HG03521 (cell line): ENCODE measurements around the gene OR2F2.

Experiments used
- ATAC-seq: cut with Tn5 transposase; IDR thresholded peaks from one replicate; pipeline ENCODE4 v1.9.1; 2021; ENCODE audit warnings: mild to moderate bottlenecking, moderate library complexity; ENCODE audit not compliant: unreplicated experiment

The OR2F2 gene

DNA sequence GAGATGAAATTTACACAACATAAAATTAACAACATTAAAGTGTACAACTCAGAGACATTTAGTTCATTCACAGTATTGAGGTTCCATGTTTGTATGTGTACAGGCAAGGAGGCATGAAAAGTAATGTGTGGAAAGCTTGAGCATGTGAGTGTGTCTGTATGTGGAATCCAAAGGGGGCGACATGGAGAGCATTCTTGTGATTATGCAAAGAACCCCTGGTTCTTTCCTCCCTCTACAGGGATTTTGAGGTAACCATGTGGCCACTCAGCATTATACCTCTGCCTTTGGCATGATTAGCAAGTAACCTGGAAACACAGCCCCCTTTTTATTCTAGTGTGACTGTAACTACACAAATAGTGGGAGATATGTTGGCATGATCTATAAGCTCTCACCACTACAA, 40.6 kb downstream of the OR2F2 start:
- ATAC-seq = no peak

DNA sequence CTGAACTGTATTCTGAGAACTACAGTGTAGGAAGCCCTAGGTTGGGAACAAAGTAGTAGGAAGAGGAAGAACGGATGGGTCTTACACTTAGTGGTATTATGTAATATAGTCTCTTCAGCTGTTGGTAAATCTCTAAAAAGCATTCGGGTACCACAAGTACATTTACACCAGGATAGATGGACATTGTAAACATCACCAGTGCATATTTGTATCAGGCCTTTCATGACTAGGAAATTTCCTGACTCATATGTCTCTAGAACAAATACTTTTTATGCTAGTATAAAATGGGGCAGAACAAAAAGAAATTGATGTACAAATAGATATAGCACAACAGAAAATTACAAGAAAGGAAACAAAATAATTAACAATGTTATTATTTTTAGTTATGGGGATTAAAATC, 43.6 kb downstream of the OR2F2 start:
- no peak for ATAC-seq

DNA sequence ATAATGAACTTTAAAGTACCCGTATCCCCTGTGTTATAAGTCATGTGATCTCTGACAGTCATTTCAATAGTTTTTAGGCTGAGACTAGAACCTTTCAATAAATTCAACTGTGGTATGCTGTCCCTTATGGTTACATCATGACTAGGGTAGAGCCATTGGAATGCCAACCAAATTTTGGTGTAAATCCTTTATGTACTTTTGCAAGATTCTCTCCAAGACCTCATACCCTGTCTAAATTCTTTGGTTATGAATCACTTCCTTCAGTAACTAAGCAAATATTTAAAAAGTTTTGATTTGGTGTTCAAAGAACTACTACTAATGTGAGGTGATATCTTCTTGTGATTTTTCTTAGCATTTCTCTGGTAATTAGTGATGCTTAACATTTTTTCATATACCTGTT, 44.3 kb downstream of the OR2F2 start:
- no peak for ATAC-seq

DNA sequence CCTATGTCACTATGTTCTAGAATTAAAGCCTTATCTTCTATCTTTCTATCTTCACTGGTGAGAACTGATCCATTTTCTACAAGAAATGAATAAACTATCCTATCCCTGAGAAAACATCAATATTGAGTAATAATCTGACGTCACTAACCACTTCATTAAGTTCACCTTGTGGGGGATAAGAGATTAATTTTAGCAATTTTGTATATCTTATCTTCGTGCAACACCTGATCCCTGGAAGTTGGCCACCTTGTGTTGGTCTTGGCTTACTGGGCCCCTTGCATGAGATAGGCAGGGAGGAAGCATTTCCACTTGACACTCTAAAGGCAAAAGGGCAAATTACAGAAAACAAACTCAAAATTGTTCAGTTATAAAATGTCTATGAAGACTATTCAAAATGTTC, 45.0 kb downstream of the OR2F2 start:
- no peak for ATAC-seq

DNA sequence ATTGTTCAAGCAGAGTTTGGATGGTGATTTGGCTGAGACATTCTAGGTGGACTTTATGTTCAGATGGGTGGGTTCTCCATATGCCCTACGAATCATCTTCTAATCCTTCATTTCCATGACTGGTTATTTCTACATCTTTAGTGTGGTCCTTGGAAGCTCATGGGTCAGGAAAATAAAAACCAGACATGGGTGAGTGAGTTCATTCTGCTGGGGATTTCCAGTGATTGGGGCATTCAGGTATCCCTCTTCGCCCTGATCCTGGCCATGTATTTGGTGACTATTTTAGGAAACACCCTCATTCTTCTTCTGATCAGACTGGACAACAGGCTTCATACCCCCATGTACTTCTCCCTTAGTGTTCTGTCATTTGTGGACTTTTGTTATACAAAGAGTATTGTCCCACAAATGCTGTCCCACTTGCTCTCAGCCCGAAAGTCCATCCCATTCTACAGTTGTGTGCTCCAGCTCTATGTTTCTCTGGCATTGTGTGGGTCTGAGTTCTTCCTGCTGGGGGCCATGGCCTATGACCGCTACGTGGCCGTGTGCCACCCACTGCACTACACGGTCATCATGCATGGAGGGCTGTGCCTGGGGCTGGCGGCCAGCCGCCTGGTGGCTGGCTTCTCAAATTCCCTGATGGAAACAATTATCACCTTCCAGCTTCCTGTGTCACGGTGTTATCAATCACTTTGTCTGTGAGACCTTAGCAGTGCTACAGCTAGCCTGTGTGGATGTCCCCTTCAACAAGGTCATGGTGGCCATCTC, 45.9 kb downstream of the OR2F2 start:
- ATAC-seq = no peak

DNA sequence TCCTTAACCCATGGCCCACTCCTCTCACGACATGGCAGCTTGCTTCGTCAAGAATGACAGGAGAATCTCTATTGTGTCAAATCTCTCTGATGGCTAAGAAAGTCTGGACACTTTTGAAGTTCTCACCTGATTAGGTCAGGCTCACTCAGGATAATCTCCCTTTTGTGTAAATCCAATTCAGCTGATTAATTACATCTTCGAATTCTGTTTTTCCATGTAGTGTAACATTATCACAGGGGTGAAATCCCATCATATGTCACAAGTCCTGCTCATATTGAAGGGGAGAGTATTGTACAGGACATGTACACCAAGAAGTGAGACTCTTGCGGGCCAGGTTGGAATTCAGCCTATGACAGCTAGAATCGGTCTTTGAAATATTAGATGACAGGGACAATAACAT, 48.9 kb downstream of the OR2F2 start:
- no peak for ATAC-seq
